BLaER1 treated with 17β-estradiol and CSF1 and Interleukin-3, amounts not matched to agents 10 nM and 100 nM (cell line): ENCODE data around the gene MAPK14.

ENCODE experiments used
- H3K27ac ChIP-seq, 11 experiments: shearing (Covaris generic); formaldehyde crosslinking; 2 replicates each; pipeline ENCODE4 v1.8.1; 2022
- H3K27me3 ChIP-seq, 11 experiments: shearing (Covaris generic); formaldehyde crosslinking; 2 replicates each; pipeline ENCODE4 v1.8.1; 2022
- H3K36me3 ChIP-seq, 11 experiments: shearing (Covaris generic); formaldehyde crosslinking; 2 replicates each; pipeline ENCODE4 v1.8.1; 2022
- H3K4me1 ChIP-seq, 10 experiments: shearing (Covaris generic); formaldehyde crosslinking; 2 replicates each; pipeline ENCODE4 v1.8.1; 2022
- H3K4me2 ChIP-seq, 11 experiments: shearing (Covaris generic); formaldehyde crosslinking; 2 replicates each; pipeline ENCODE4 v1.8.1; 2022
- H3K4me3 ChIP-seq, 10 experiments: shearing (Covaris generic); formaldehyde crosslinking; 2 replicates each; pipeline ENCODE4 v1.8.1; 2022
- H3K9ac ChIP-seq, 11 experiments: shearing (Covaris generic); formaldehyde crosslinking; 2 replicates each; pipeline ENCODE4 v1.8.1; 2022
- H3K9me3 ChIP-seq, 11 experiments: shearing (Covaris generic); formaldehyde crosslinking; replicated peaks in 1 of 11; 2 replicates each; pipeline ENCODE4 v1.8.1; 2022
- H4K20me1 ChIP-seq, 11 experiments: shearing (Covaris generic); formaldehyde crosslinking; 2 replicates each; pipeline ENCODE4 v1.8.1; 2022
- Cebpa-rat ChIP-seq, 11 experiments: shearing (Covaris generic); IDR thresholded peaks; 2 replicates each; pipeline ENCODE4 v1.8.1; 2022

MAPK14 gene

GRCh38 chr6:36138667-36139066, 111.1 kb downstream of the MAPK14 start:
- 0 out of 20 replicates have a peak overlapping the region, but pooled peaks of 1 of the 10 experiments have one; percentile 3 for H3K4me3 ChIP-seq
- peak overlapping the region; percentile 24 to 100 (median 90) for H3K4me2 ChIP-seq
- no peaks in the 10 kb centered on the region for H3K27me3 ChIP-seq
- peak overlapping the region in 9 of 11 experiments; percentile 39 to 92 (median 78); a peak in 17 of 22 replicates for H3K27ac ChIP-seq
- TF ChIP-seq Cebpa-rat (IDR thresholded peaks at IDR 0.05) = no peak
- peaks cover 0 to 15% (median 0%) of the 10 kb centered on the region in 11 experiments; a peak in 3 of 22 replicates for H4K20me1 ChIP-seq
- peaks cover 89 to 100% (median 99%) of the 10 kb centered on the region in 10 experiments for H3K4me1 ChIP-seq
- peaks cover 8 to 83% (median 34%) of the 10 kb centered on the region in 11 experiments; a peak in 19 of 22 replicates for H3K36me3 ChIP-seq
- H3K9ac ChIP-seq = peak overlapping the region in 8 of 11 experiments; percentile 48 to 83 (median 66); a peak in 15 of 22 replicates
- H3K9me3 ChIP-seq = no peaks in the 10 kb centered on the region

- TF ChIP-seq Cebpa-rat (IDR thresholded peaks at IDR 0.05) = no peak
- Histone ChIP-seq H3K27ac (peak overlapping the region in 9 of 11 experiments; percentile 39 to 92 (median 78); a peak in 18 of 22 replicates), H3K9me3 (peaks cover 0 to 2% (median under 1%) of the 10 kb centered on the region in 11 experiments; a peak in 5 of 22 replicates), H3K4me2 (peak overlapping the region; percentile 24 to 100 (median 90)), H3K9ac (peak overlapping the region in 9 of 11 experiments; percentile 41 to 83 (median 63); a peak in 17 of 22 replicates), H3K4me1 (peaks cover 82 to 99% (median 93%) of the 10 kb centered on the region in 10 experiments), H3K4me3 (peak overlapping the region in 6 of 10 experiments; percentile 3 to 35 (median 16); a peak in 4 of 20 replicates), H3K27me3 (no peaks in the 10 kb centered on the region), H4K20me1 (peaks cover 0 to 15% (median 0%) of the 10 kb centered on the region in 11 experiments; a peak in 3 of 22 replicates), H3K36me3 (peaks cover 8 to 75% (median 37%) of the 10 kb centered on the region in 11 experiments; a peak in 19 of 22 replicates)
Measured at GRCh38 chr6:36139431-36139830, 111.8 kb downstream of the MAPK14 start.

- TF ChIP-seq Cebpa-rat (IDR thresholded peaks at IDR 0.05) = peak in 5 of 11 experiments; percentile 16 to 97 (median 85); a peak in 8 of 22 replicates
- peak overlapping the region in 6 of 10 experiments; percentile 2 to 35 (median 16); a peak in 6 of 20 replicates for H3K4me3 ChIP-seq
- peak overlapping the region; percentile 24 to 100 (median 90) for H3K4me2 ChIP-seq
- H3K9me3 ChIP-seq = peaks cover 0 to 10% (median 5%) of the 10 kb centered on the region in 11 experiments; a peak in 9 of 22 replicates
- H3K27ac ChIP-seq = peak overlapping the region in 9 of 11 experiments; percentile 39 to 92 (median 78); a peak in 18 of 22 replicates
- H3K27me3 ChIP-seq = no peaks in the 10 kb centered on the region
- H4K20me1 ChIP-seq = peaks cover 0 to 15% (median 0%) of the 10 kb centered on the region in 11 experiments; a peak in 3 of 22 replicates
- H3K36me3 ChIP-seq = peaks cover 8 to 68% (median 37%) of the 10 kb centered on the region in 11 experiments; a peak in 19 of 22 replicates
- H3K9ac ChIP-seq = peak overlapping the region in 9 of 11 experiments; percentile 41 to 83 (median 63); a peak in 18 of 22 replicates
- peaks cover 74 to 99% (median 86%) of the 10 kb centered on the region in 10 experiments for H3K4me1 ChIP-seq
Measured at GRCh38 chr6:36139991-36140710, 112.5 kb downstream of the MAPK14 start.

- H3K4me1 ChIP-seq = peaks cover 65 to 99% (median 84%) of the 10 kb centered on the region in 10 experiments
- H3K9me3 ChIP-seq = peaks cover 0 to 19% (median 12%) of the 10 kb centered on the region in 11 experiments; a peak in 15 of 22 replicates
- peaks cover 0 to 14% (median 0%) of the 10 kb centered on the region in 11 experiments; a peak in 2 of 22 replicates for H4K20me1 ChIP-seq
- H3K27me3 ChIP-seq = no peaks in the 10 kb centered on the region
- peaks cover 8 to 59% (median 37%) of the 10 kb centered on the region in 11 experiments; a peak in 19 of 22 replicates for H3K36me3 ChIP-seq
- H3K27ac ChIP-seq = peak overlapping the region in 10 of 11 experiments; percentile 13 to 92 (median 76); a peak in 18 of 22 replicates
- no peak for TF ChIP-seq Cebpa-rat (IDR thresholded peaks at IDR 0.05)
- peak overlapping the region; percentile 41 to 100 (median 90); a peak in 21 of 22 replicates for H3K4me2 ChIP-seq
- no peak overlapping the region for H3K4me3 ChIP-seq
- peak overlapping the region in 9 of 11 experiments; percentile 7 to 83 (median 63); a peak in 14 of 22 replicates for H3K9ac ChIP-seq
Measured at GRCh38 chr6:36141091-36141490, 113.5 kb downstream of the MAPK14 start.

GRCh38 chr6:36141961-36142360, 114.4 kb downstream of the MAPK14 start:
- H3K4me1 ChIP-seq = peaks cover 65 to 99% (median 84%) of the 10 kb centered on the region in 10 experiments
- peaks cover 0 to 28% (median 21%) of the 10 kb centered on the region in 11 experiments; a peak in 18 of 22 replicates for H3K9me3 ChIP-seq
- no peaks in the 10 kb centered on the region for H3K27me3 ChIP-seq
- peaks cover 8 to 50% (median 29%) of the 10 kb centered on the region in 11 experiments; a peak in 19 of 22 replicates for H3K36me3 ChIP-seq
- peak overlapping the region in 5 of 11 experiments; percentile 7 to 79 (median 29); a peak in 6 of 22 replicates for H3K9ac ChIP-seq
- no peak for TF ChIP-seq Cebpa-rat (IDR thresholded peaks at IDR 0.05)
- peak overlapping the region in 10 of 11 experiments; percentile 13 to 92 (median 76); a peak in 19 of 22 replicates for H3K27ac ChIP-seq
- H3K4me2 ChIP-seq = peak overlapping the region; percentile 41 to 100 (median 90)
- peaks cover 0 to 10% (median 0%) of the 10 kb centered on the region in 11 experiments; a peak in 2 of 22 replicates for H4K20me1 ChIP-seq
- no peak overlapping the region for H3K4me3 ChIP-seq

- no peak overlapping the region; a peak in 1 of 22 replicates for H3K9ac ChIP-seq
- H3K9me3 ChIP-seq = peaks cover 8 to 40% (median 33%) of the 10 kb centered on the region in 11 experiments
- H3K27me3 ChIP-seq = no peaks in the 10 kb centered on the region
- no peak overlapping the region for H3K4me3 ChIP-seq
- peaks cover 8 to 43% (median 31%) of the 10 kb centered on the region in 11 experiments; a peak in 20 of 22 replicates for H3K36me3 ChIP-seq
- peak overlapping the region in 8 of 11 experiments; percentile 9 to 55 (median 38); a peak in 13 of 22 replicates for H3K27ac ChIP-seq
- TF ChIP-seq Cebpa-rat (IDR thresholded peaks at IDR 0.05) = peak in 1 of 11 experiments; percentile 21; a peak in 1 of 22 replicates
- peaks cover 57 to 97% (median 82%) of the 10 kb centered on the region in 10 experiments for H3K4me1 ChIP-seq
- H3K4me2 ChIP-seq = peak overlapping the region in 9 of 11 experiments; percentile 0 to 98 (median 54); a peak in 14 of 22 replicates
- peaks cover 0 to 9% (median 0%) of the 10 kb centered on the region in 11 experiments; a peak in 2 of 22 replicates for H4K20me1 ChIP-seq
Measured at GRCh38 chr6:36142971-36143838, 115.6 kb downstream of the MAPK14 start.

- Histone ChIP-seq H3K9me3 (peaks cover 16 to 58% (median 48%) of the 10 kb centered on the region in 11 experiments), H3K4me3 (no peak overlapping the region), H4K20me1 (no peaks in the 10 kb centered on the region), H3K4me2 (peak overlapping the region in 7 of 11 experiments; percentile 11 to 86 (median 76); a peak in 12 of 22 replicates), H3K27ac (peak overlapping the region in 6 of 11 experiments; percentile 4 to 59 (median 32); a peak in 5 of 22 replicates), H3K27me3 (no peaks in the 10 kb centered on the region), H3K4me1 (peaks cover 47 to 87% (median 71%) of the 10 kb centered on the region in 10 experiments), H3K9ac (no peak overlapping the region), H3K36me3 (peaks cover 0 to 33% (median 14%) of the 10 kb centered on the region in 11 experiments; a peak in 18 of 22 replicates)
- TF ChIP-seq Cebpa-rat (IDR thresholded peaks at IDR 0.05) = no peak
Measured at GRCh38 chr6:36145495-36145894, 117.9 kb downstream of the MAPK14 start.
